HPDE6-E6E7 (cell line): Measurements from ENCODE around the gene APOE.
"Not testable (repeated sequence)": the region's sequence is repeated elsewhere in the genome, so short reads cannot be mapped to it uniquely, and the experiment has no call there.

Experiments used
- DNase-seq: peaks from one replicate; pipeline ENCODE4 v3.0.0; 2011; ENCODE audit warnings: missing footprints; ENCODE audit errors: extremely low spot score

APOE gene

GRCh38 chr19:44909775-44910174, 4.2 kb downstream of the APOE start:
- no peak for DNase-seq

- not testable (repeated sequence) for DNase-seq
Observed at GRCh38 chr19:44911896-44912295, 6.3 kb downstream of the APOE start.

GRCh38 chr19:44912854-44913253, 7.3 kb downstream of the APOE start:
- no peak for DNase-seq

- not testable (repeated sequence) for DNase-seq
Observed at GRCh38 chr19:44913512-44914432, 8.2 kb downstream of the APOE start.

- DNase-seq = peak; percentile 96
Observed at GRCh38 chr19:44914433-44915206, 9.0 kb downstream of the APOE start, which contains the start of gene APOC1. TSS of gene APOC1 (plus strand) at chr19:44914608. CDS start at chr19:44914892, 284 bp downstream.

GRCh38 chr19:44924243-44924725, 18.7 kb downstream of the APOE start:
- DNase-seq = no peak

GRCh38 chr19:44925114-44925891, 19.7 kb downstream of the APOE start:
- no peak for DNase-seq

- DNase-seq = not testable (repeated sequence)
Observed at GRCh38 chr19:44926245-44927077, 20.9 kb downstream of the APOE start.

- DNase-seq = no peak
Observed at GRCh38 chr19:44927746-44928145, 22.1 kb downstream of the APOE start.

- no peak for DNase-seq
Observed at GRCh38 chr19:44930088-44930487, 24.5 kb downstream of the APOE start.

- no peak for DNase-seq
Observed at GRCh38 chr19:44931541-44931940, 25.9 kb downstream of the APOE start.

GRCh38 chr19:44939668-44940067, 34.1 kb downstream of the APOE start:
- no peak for DNase-seq

- DNase-seq = no peak
Observed at GRCh38 chr19:44942067-44942571, 36.5 kb downstream of the APOE start, which contains the start of gene APOC4. TSS of gene APOC4 (plus strand) at chr19:44942237. CDS start at chr19:44942278, 41 bp downstream.

- DNase-seq = no peak
Observed at GRCh38 chr19:44943801-44944249, 38.2 kb downstream of the APOE start.

GRCh38 chr19:44947041-44947581, 41.5 kb downstream of the APOE start:
- no peak for DNase-seq

GRCh38 chr19:44948237-44948636, 42.6 kb downstream of the APOE start:
- DNase-seq = no peak

- DNase-seq = no peak
Observed at GRCh38 chr19:44948763-44949374, 43.3 kb downstream of the APOE start.

GRCh38 chr19:44949550-44949949, 44.0 kb downstream of the APOE start:
- no peak for DNase-seq
